HCT116 (cell line): ENCODE data around the gene BFSP2. TPM values are rescaled to one million over a fixed set of nuclear protein-coding genes. Genes with fewer than 3 reads are reported as not detected.

ENCODE experiments used
- ATAC-seq: fragments of 200-7000 bp; cut with Tn5 transposase; 2 replicates; pipeline ENCODE4 v1.9.1; 2020; ENCODE audit warnings: mild to moderate bottlenecking, moderate library complexity
- BruUV-seq: library from RNA; stranded (reverse); fragments of 400-500 nt; replicated peaks from 2 replicates; lab custom pipeline; 2021; lab: Mats Ljungman, UMichigan
- CTCF ChIA-PET: fragments of 300-600 bp; sonication (Branson Sonifier 250); formaldehyde crosslinking; loops from one replicate; lab custom pipeline; 2021; ENCODE audit warnings: antibody characterized with exemption; lab: Charles Lee
- POLR2A ChIA-PET: fragments of 300-600, 350-600 bp; sonication (Branson Sonifier 250); formaldehyde crosslinking; loops from one replicate; lab custom pipeline; 2021; ENCODE audit warnings: antibody characterized with exemption; lab: Charles Lee
- RAD21 ChIA-PET, 2 experiments: fragments of 300-600 bp; sonication (Branson Sonifier 250); formaldehyde crosslinking; loops; one replicate each; lab custom pipeline; 2023; ENCODE audit warnings: low total read pairs in 2 of 2; ENCODE audit not compliant: uncharacterized antibody in 2 of 2, unreplicated experiment in 2 of 2, low non-redundant PET in 1 of 2; lab: Charles Lee
- DNase-seq: peaks from one replicate; pipeline ENCODE4 v3.0.0-alpha.2; 2010; ENCODE audit warnings: low read depth, low spot score
- H2AFZ ChIP-seq: fragments of 200-600 bp; shearing (Covaris generic), sonication (generic); 2 replicates; pipeline ENCODE4 v1.6.1; 2017; ENCODE audit warnings: low read depth, mixed run types, mixed read lengths, antibody characterized with exemption, low read length; ENCODE audit not compliant: poor library complexity, severe bottlenecking
- H3K27ac ChIP-seq: 2 replicates; pipeline ENCODE4 v1.5.1; 2012; ENCODE audit warnings: low read depth, low read length
- H3K27me3 ChIP-seq: fragments of 200-600 bp; sonication (generic); 2 replicates; pipeline ENCODE4 v1.6.1; 2016; ENCODE audit warnings: mixed run types, low read length, mixed read lengths; ENCODE audit not compliant: insufficient read depth
- H3K36me3 ChIP-seq, 2 experiments: fragments of 200-500 bp in 1 of 2; fragments of 200-600 bp in 1 of 2; sonication (Bioruptor generic) in 1 of 2; sonication (generic) in 1 of 2; 2 replicates each; pipeline versions ENCODE4 v1.5.1 to v1.6.1; 2014 to 2016; ENCODE audit warnings: low read length in 2 of 2, inconsistent platforms in 1 of 2, mixed read lengths in 1 of 2, mixed run types in 1 of 2; ENCODE audit not compliant: insufficient read depth in 2 of 2, control insufficient read depth in 1 of 2
- H3K4me1 ChIP-seq, 2 experiments: fragments of 200-600 bp in 1 of 2; sonication (generic) in 1 of 2; 2 replicates each; pipeline versions ENCODE4 v1.5.1 to v1.6.1; 2012 to 2017; ENCODE audit warnings: low read length in 2 of 2, inconsistent platforms in 1 of 2, mild to moderate bottlenecking in 1 of 2, mixed read lengths in 1 of 2, mixed run types in 1 of 2, moderate library complexity in 1 of 2; ENCODE audit not compliant: insufficient read depth in 2 of 2, control insufficient read depth in 1 of 2
- H3K4me2 ChIP-seq: fragments of 200-600 bp; sonication (generic); 2 replicates; pipeline ENCODE4 v1.6.1; 2017; ENCODE audit warnings: mixed run types, low read length, mixed read lengths
- H3K4me3 ChIP-seq, 2 experiments: fragments of 200-600 bp in 1 of 2; sonication (generic) in 1 of 2; replicated peaks in 1 of 2; 2 replicates each; pipeline ENCODE4 v1.5.1; 2011 to 2016; ENCODE audit warnings: low read length in 2 of 2, control low read depth in 1 of 2, low read depth in 1 of 2, mild to moderate bottlenecking in 1 of 2, mixed read lengths in 1 of 2, mixed run types in 1 of 2
- H3K79me2 ChIP-seq: fragments of 200-600 bp; sonication (generic); 2 replicates; pipeline ENCODE4 v1.6.1; 2017; ENCODE audit warnings: mild to moderate bottlenecking, mixed run types, low read length, moderate library complexity, mixed read lengths; ENCODE audit not compliant: insufficient read depth
- H3K9ac ChIP-seq: fragments of 200-600 bp; sonication (generic); 2 replicates; pipeline ENCODE4 v1.6.1; 2016; ENCODE audit warnings: low read length, mixed read lengths
- H3K9me2 ChIP-seq: fragments of 200-600 bp; sonication (generic), shearing (Covaris generic); 2 replicates; pipeline ENCODE4 v1.6.1; 2017; ENCODE audit warnings: mixed run types, mild to moderate bottlenecking, moderate library complexity; ENCODE audit not compliant: insufficient read depth
- H3K9me3 ChIP-seq, 2 experiments: fragments of 200-500 bp in 1 of 2; fragments of 200-600 bp in 1 of 2; sonication (Bioruptor generic) in 1 of 2; sonication (generic) in 1 of 2; 2 replicates each; pipeline ENCODE4 v1.6.1; 2014 to 2017; ENCODE audit warnings: low read length in 2 of 2, mixed read lengths in 2 of 2, inconsistent platforms in 1 of 2, low read depth in 1 of 2, mild to moderate bottlenecking in 1 of 2, mixed run types in 1 of 2, moderate library complexity in 1 of 2; ENCODE audit not compliant: control insufficient read depth in 1 of 2, insufficient read depth in 1 of 2
- H4K20me1 ChIP-seq: fragments of 200-600 bp; sonication (generic), shearing (Covaris generic); 2 replicates; pipeline ENCODE4 v1.6.1; 2017; ENCODE audit warnings: mixed run types, mild to moderate bottlenecking, moderate library complexity; ENCODE audit not compliant: insufficient read depth
- CEBPB ChIP-seq: IDR thresholded peaks from 2 replicates; pipeline ENCODE4 v1.6.1; 2012; ENCODE audit warnings: low read depth
- ELF1 ChIP-seq: IDR thresholded peaks from 2 replicates; pipeline ENCODE4 v1.6.1; 2012; ENCODE audit warnings: low read depth, borderline replicate concordance
- FOSL1 ChIP-seq: IDR thresholded peaks from 2 replicates; pipeline ENCODE4 v1.6.1; 2012; ENCODE audit warnings: low read depth
- JUND ChIP-seq: IDR thresholded peaks from 2 replicates; pipeline ENCODE4 v1.6.1; 2012
- POLR2AphosphoS5 ChIP-seq: IDR thresholded peaks from 2 replicates; pipeline ENCODE4 v1.6.1; 2011; ENCODE audit warnings: mild to moderate bottlenecking, low read depth, low read length, moderate library complexity
- SP1 ChIP-seq: IDR thresholded peaks from 2 replicates; pipeline ENCODE4 v1.6.1; 2012; ENCODE audit warnings: low read depth
- SRF ChIP-seq: IDR thresholded peaks from 2 replicates; pipeline ENCODE4 v1.6.1; 2012; ENCODE audit warnings: low read depth
- TCF7L2 ChIP-seq: IDR thresholded peaks from 2 replicates; pipeline ENCODE4 v1.7.0; 2011; ENCODE audit warnings: borderline replicate concordance, inconsistent platforms; ENCODE audit not compliant: insufficient read depth, insufficient read length; ENCODE audit errors: extremely low read depth
- YY1 ChIP-seq: IDR thresholded peaks from 2 replicates; pipeline ENCODE4 v1.6.1; 2011; ENCODE audit warnings: low read length, low read depth, moderate library complexity, mild to moderate bottlenecking; ENCODE audit not compliant: insufficient replicate concordance; ENCODE audit errors: extremely low read depth
- ZFX ChIP-seq: fragments of 450-650 bp; IDR thresholded peaks from 2 replicates; pipeline ENCODE4 v1.6.1; 2017
- ZNF274 ChIP-seq: fragments of 200-500 bp; sonication (Bioruptor generic); IDR thresholded peaks from 2 replicates; pipeline ENCODE4 v1.6.1; 2014; ENCODE audit warnings: mild to moderate bottlenecking, low read depth, low read length, inconsistent platforms
- intact Hi-C: fragments of 100-400 bp; cut with micrococcal nuclease; formaldehyde crosslinking; loops from 2 replicates; pipeline ENCODE4 v1.10.0; 2022
- total RNA-seq: library from RNA; stranded (reverse); gene quantifications from one replicate; pipeline ENCODE4 v1.2.1, GENCODE V29; 2021; ENCODE audit not compliant: unreplicated experiment
- TF ChIP-seq, protein P1 (sequence below): IDR thresholded peaks from 2 replicates; pipeline ENCODE4 v1.6.1; 2012

BFSP2 gene
- total RNA-seq, 1 experiment from 2014 or later, result not detected

DNA sequence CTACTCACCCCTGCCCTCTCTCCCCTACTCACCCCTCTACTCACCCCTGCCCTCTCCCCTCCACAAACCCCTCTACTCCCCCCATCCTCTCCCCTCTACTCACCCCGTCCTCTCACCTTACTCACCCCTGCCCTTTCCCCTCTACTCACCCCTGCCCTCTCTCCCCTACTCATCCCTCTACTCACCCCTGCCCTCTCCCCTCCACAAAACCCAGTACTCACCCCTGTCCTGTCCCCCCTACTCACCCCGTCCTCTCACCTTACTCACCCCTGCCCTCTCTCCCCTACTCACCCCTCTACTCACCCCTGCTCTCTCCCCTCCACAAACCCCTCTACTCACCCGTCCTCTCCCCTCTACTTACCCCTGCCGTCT lies 14.2 kb downstream of the BFSP2 start:
- Histone ChIP-seq H3K4me3 (no peak overlapping the region), H3K4me1 (peaks cover 2 to 7% of the 10 kb centered on the region in 2 experiments; a peak in 1 of 4 replicates), H3K9ac (no peak overlapping the region), H3K4me2 (no peak overlapping the region), H2AFZ (no peak overlapping the region), H3K9me3 (no peaks in the 10 kb centered on the region), H3K36me3 (no peaks in the 10 kb centered on the region), H3K9me2 (no peaks in the 10 kb centered on the region), H3K27me3 (peaks cover 43% of the 10 kb centered on the region), H4K20me1 (no peaks in the 10 kb centered on the region), H3K27ac (no peak overlapping the region), H3K79me2 (no peaks in the 10 kb centered on the region)
- RAD21 ChIA-PET, result no interaction called here
- CTCF ChIA-PET, result interaction anchor here (1.0 to 1.8 kb wide), 2 partner anchors 373 to 683 kb away, joined by 3 to 6 read pairs; no protein-coding TSS in a partner anchor
- BruUV-seq, result no TSS peak
- ATAC-seq (no peak), DNase-seq (no peak)
- intact Hi-C loops, result no loop called here
- TF ChIP-seq, protein P1, sequence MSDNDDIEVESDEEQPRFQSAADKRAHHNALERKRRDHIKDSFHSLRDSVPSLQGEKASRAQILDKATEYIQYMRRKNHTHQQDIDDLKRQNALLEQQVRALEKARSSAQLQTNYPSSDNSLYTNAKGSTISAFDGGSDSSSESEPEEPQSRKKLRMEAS, result no peak
- no peak for TF ChIP-seq POLR2AphosphoS5
- TF ChIP-seq FOSL1, result no peak
- TF ChIP-seq JUND, result no peak
- no peak for TF ChIP-seq YY1
- no peak for TF ChIP-seq ZFX
- no peak for TF ChIP-seq ZNF274
- TF ChIP-seq TCF7L2, result no peak
- TF ChIP-seq ELF1, result no peak
- no peak for TF ChIP-seq SP1
- TF ChIP-seq CEBPB, result no peak
- POLR2A ChIA-PET, result no interaction called here

- ChIA-PET RAD21 (interaction anchor here in 1 of 2 experiments (0.6 kb wide), 1 partner anchor 185 kb away, joined by 6 read pairs; no protein-coding TSS in a partner anchor), POLR2A (no interaction called here)
- DNase-seq (no peak), ATAC-seq (no peak)
- Histone ChIP-seq H3K9me2 (no peaks in the 10 kb centered on the region), H3K27me3 (peaks cover 14% of the 10 kb centered on the region; the same call in 1 of the 2 replicates), H4K20me1 (no peaks in the 10 kb centered on the region), H3K9ac (no peak overlapping the region), H3K4me2 (no peak overlapping the region), H3K4me1 (0 out of 4 replicates have a peak, but pooled peaks cover 2 to 3% of the 10 kb centered on the region in 2 experiments), H3K79me2 (no peaks in the 10 kb centered on the region), H3K9me3 (no peaks in the 10 kb centered on the region)
- no TSS peak for BruUV-seq
- intact Hi-C loops, result no loop called here
- TF ChIP-seq YY1 (no peak), SRF (no peak), TCF7L2 (no peak), JUND (no peak)
- TF ChIP-seq, all 23 proteins: peak for 0
- no peak overlapping the region for H3K27ac ChIP-seq
- H3K4me3 ChIP-seq, result no peak overlapping the region
- CTCF ChIA-PET, result no interaction called here
- H3K36me3 ChIP-seq, result no peaks in the 10 kb centered on the region
- H2AFZ ChIP-seq, result no peak overlapping the region
These were observed 18.5 kb downstream of the BFSP2 start for GRCh38 chr3:133418361-133418760.
